Panc1 (cell line): Measurements from ENCODE around the gene GRIK1. TPM values are rescaled to one million over a fixed set of nuclear protein-coding genes. Genes with fewer than 3 reads are reported as not detected.

Experiments used
- ATAC-seq: fragments of 200-7000 bp; cut with Tn5 transposase; 2 replicates; pipeline ENCODE4 v1.9.1; 2020; ENCODE audit warnings: mild to moderate bottlenecking, moderate library complexity
- BruUV-seq: library from RNA; stranded (reverse); fragments of 400-500 nt; replicated peaks from 2 replicates; lab custom pipeline; 2021; lab: Mats Ljungman, UMichigan
- CTCF ChIA-PET: fragments of 300-600 bp; sonication (Branson Sonifier 250); formaldehyde crosslinking; loops from one replicate; lab custom pipeline; 2022; ENCODE audit warnings: antibody characterized with exemption; lab: Charles Lee
- POLR2A ChIA-PET: fragments of 300-600 bp; sonication (Branson Sonifier 250); formaldehyde crosslinking; loops from one replicate; lab custom pipeline; 2022; ENCODE audit warnings: antibody characterized with exemption; lab: Charles Lee
- DNase-seq: peaks from one replicate; pipeline ENCODE4 v3.0.0-alpha.2; 2010; ENCODE audit warnings: low read depth, low spot score
- H3K27ac ChIP-seq: 2 replicates; pipeline ENCODE4 v1.5.1; 2011; ENCODE audit warnings: mild to moderate bottlenecking, low read length, inconsistent platforms
- H3K27me3 ChIP-seq: fragments of 200-500 bp; sonication (Bioruptor generic); 2 replicates; pipeline ENCODE4 v1.6.0; 2014; ENCODE audit warnings: low read length, inconsistent platforms; ENCODE audit not compliant: control insufficient read depth, insufficient read depth
- H3K36me3 ChIP-seq: fragments of 200-500 bp; sonication (Bioruptor generic); 2 replicates; pipeline ENCODE4 v1.5.1; 2014; ENCODE audit warnings: inconsistent platforms, mild to moderate bottlenecking, low read length, moderate library complexity; ENCODE audit not compliant: control insufficient read depth, insufficient read depth
- H3K4me1 ChIP-seq: 2 replicates; pipeline ENCODE4 v1.5.1; 2011; ENCODE audit warnings: inconsistent platforms, mild to moderate bottlenecking, low read length, moderate library complexity; ENCODE audit not compliant: control insufficient read depth, insufficient read depth
- H3K4me3 ChIP-seq, 2 experiments: 2 replicates each; pipeline ENCODE4 v1.5.1; 2011 to 2012; ENCODE audit warnings: low read depth in 2 of 2, low read length in 2 of 2, mild to moderate bottlenecking in 2 of 2, inconsistent platforms in 1 of 2, moderate library complexity in 1 of 2
- H3K9me3 ChIP-seq: fragments of 200-500 bp; sonication (Bioruptor generic); 2 replicates; pipeline ENCODE4 v1.5.1; 2014; ENCODE audit warnings: low read depth, mild to moderate bottlenecking, inconsistent platforms, low read length, moderate library complexity; ENCODE audit not compliant: control insufficient read depth, insufficient read depth
- CTCF ChIP-seq: fragments of 450-650 bp; IDR thresholded peaks from 2 replicates; pipeline ENCODE4 v1.5.1; 2017; ENCODE audit warnings: mild to moderate bottlenecking
- POLR2AphosphoS5 ChIP-seq: IDR thresholded peaks from 2 replicates; pipeline ENCODE4 v1.6.1; 2012; ENCODE audit warnings: mild to moderate bottlenecking, low read depth, low read length, moderate library complexity
- REST ChIP-seq, 2 experiments: IDR thresholded peaks; 2 replicates each; pipeline ENCODE4 v1.6.1; 2011 to 2012; ENCODE audit warnings: low read depth in 2 of 2, control low read depth in 1 of 2, low read length in 1 of 2, mild to moderate bottlenecking in 1 of 2, moderate library complexity in 1 of 2; ENCODE audit not compliant: insufficient read depth in 1 of 2
- SIN3A ChIP-seq: IDR thresholded peaks from 2 replicates; pipeline ENCODE4 v1.6.1; 2012; ENCODE audit warnings: low read depth, mild to moderate bottlenecking, low read length, moderate library complexity, borderline replicate concordance; ENCODE audit not compliant: insufficient read depth
- TCF7L2 ChIP-seq: IDR thresholded peaks from 2 replicates; pipeline ENCODE4 v1.6.1; 2011; ENCODE audit warnings: mild to moderate bottlenecking, low read depth, low read length, inconsistent platforms
- in situ Hi-C: cut with HindIII; loops from 2 replicates; pipeline ENCODE4 v1.10.0; 2016; ENCODE audit warnings: low sequenced_read_pairs, low pct_unique_long_range_greater_than_20kb
- intact Hi-C: fragments of 100-400 bp; cut with micrococcal nuclease; formaldehyde crosslinking; loops from one replicate; pipeline ENCODE4 v1.10.0; 2022; ENCODE audit not compliant: unreplicated experiment
- total RNA-seq: library from RNA; stranded (reverse); gene quantifications from one replicate; pipeline ENCODE4 v1.2.1, GENCODE V29; 2021; ENCODE audit not compliant: unreplicated experiment

GRIK1 gene
- total RNA-seq, 1 experiment from 2014 or later: not detected

- POLR2A ChIA-PET: no interaction called here
- no peak for ATAC-seq
Measured at GRCh38 chr21:29676395-29676794, 263.4 kb downstream of the GRIK1 start.

GRCh38 chr21:29675451-29675850, 264.3 kb downstream of the GRIK1 start:
- intact Hi-C loops: no loop called here
- no peak overlapping the region for H3K4me3 ChIP-seq
- H3K9me3 ChIP-seq: no peaks in the 10 kb centered on the region
- TF ChIP-seq REST (IDR thresholded peaks at IDR 0.05; ENCODE audit: insufficient read depth in 1 of 2, low read depth in 2 of 2, low read length in 1 of 2): no peak
- TF ChIP-seq TCF7L2: no peak
- TF ChIP-seq CTCF: no peak
- no peak for TF ChIP-seq SIN3A
- no peak for TF ChIP-seq POLR2AphosphoS5
- no peaks in the 10 kb centered on the region for H3K4me1 ChIP-seq
- ChIA-PET CTCF (no interaction called here), POLR2A (no interaction called here)
- BruUV-seq: no TSS peak
- H3K36me3 ChIP-seq: no peaks in the 10 kb centered on the region
- H3K27ac ChIP-seq: no peak overlapping the region
- no peak for DNase-seq
- no peaks in the 10 kb centered on the region for H3K27me3 ChIP-seq
- no peak for ATAC-seq
- in situ Hi-C loops: no loop called here

More at GRCh38 chr21:29676395-29676794, 263.4 kb downstream of the GRIK1 start:
- no peaks in the 10 kb centered on the region for H3K36me3 ChIP-seq
- CTCF ChIA-PET: no interaction called here
- H3K4me3 ChIP-seq: no peak overlapping the region
- H3K27ac ChIP-seq: no peak overlapping the region
- H3K9me3 ChIP-seq: no peaks in the 10 kb centered on the region
- no peaks in the 10 kb centered on the region for H3K4me1 ChIP-seq
- TF ChIP-seq SIN3A (no peak), TCF7L2 (no peak), POLR2AphosphoS5 (no peak), CTCF (no peak), REST (IDR thresholded peaks at IDR 0.05; ENCODE audit: insufficient read depth in 1 of 2, low read depth in 2 of 2, low read length in 1 of 2) (no peak)
- H3K27me3 ChIP-seq: no peaks in the 10 kb centered on the region
- no peak for DNase-seq
- intact Hi-C loops (no loop called here), in situ Hi-C loops (no loop called here)
- BruUV-seq: no TSS peak
